Coronary artery (tissue), 2 donors: ENCODE measurements around the gene POLK.
"Not testable (repeated sequence)": the region's sequence is repeated elsewhere in the genome, so short reads cannot be mapped to it uniquely, and the experiment has no call there.

Source experiments
- DNase-seq: peaks from one replicate; pipeline ENCODE4 v3.0.0-alpha.2; 2017; ENCODE audit warnings: low spot score
- H3K27ac ChIP-seq, 2 donors: fragments of 200-600 bp; sonication (generic); one replicate each; pipeline ENCODE4 v1.5.1; 2016 to 2019
- H3K4me3 ChIP-seq: fragments of 200-600 bp; sonication (generic); 2 replicates; pipeline ENCODE4 v1.5.1; 2016; ENCODE audit warnings: mild to moderate bottlenecking, moderate library complexity
- TF ChIP-seq, protein P1 (sequence below): fragments of 200-600 bp; sonication (generic); IDR thresholded peaks from one replicate; pipeline ENCODE4 v1.5.1; 2019; ENCODE audit warnings: antibody characterized with exemption

POLK gene

DNA sequence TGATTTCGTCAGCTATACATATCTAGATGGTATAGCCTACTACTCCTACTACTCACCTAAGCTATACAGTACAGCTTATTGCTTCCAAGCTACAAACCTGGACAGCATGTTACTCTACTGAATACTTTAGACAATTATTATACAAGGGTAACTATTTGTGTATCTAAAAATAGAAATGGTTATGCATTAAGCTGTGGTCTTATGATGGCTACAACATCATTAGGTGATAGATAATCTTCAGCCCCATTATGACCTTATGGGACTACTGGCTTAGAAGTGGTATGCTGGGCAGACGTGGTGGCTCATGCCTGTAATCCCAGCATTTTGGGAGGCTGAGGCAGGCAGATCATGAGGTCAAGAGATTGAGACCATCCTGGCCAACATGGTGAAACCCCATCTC lies 40.5 kb upstream of the POLK start:
- Histone ChIP-seq H3K4me3 (no peak overlapping the region), H3K27ac (no peak overlapping the region)
- TF ChIP-seq, protein P1, sequence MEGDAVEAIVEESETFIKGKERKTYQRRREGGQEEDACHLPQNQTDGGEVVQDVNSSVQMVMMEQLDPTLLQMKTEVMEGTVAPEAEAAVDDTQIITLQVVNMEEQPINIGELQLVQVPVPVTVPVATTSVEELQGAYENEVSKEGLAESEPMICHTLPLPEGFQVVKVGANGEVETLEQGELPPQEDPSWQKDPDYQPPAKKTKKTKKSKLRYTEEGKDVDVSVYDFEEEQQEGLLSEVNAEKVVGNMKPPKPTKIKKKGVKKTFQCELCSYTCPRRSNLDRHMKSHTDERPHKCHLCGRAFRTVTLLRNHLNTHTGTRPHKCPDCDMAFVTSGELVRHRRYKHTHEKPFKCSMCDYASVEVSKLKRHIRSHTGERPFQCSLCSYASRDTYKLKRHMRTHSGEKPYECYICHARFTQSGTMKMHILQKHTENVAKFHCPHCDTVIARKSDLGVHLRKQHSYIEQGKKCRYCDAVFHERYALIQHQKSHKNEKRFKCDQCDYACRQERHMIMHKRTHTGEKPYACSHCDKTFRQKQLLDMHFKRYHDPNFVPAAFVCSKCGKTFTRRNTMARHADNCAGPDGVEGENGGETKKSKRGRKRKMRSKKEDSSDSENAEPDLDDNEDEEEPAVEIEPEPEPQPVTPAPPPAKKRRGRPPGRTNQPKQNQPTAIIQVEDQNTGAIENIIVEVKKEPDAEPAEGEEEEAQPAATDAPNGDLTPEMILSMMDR = no peak
- no peak for DNase-seq

DNA sequence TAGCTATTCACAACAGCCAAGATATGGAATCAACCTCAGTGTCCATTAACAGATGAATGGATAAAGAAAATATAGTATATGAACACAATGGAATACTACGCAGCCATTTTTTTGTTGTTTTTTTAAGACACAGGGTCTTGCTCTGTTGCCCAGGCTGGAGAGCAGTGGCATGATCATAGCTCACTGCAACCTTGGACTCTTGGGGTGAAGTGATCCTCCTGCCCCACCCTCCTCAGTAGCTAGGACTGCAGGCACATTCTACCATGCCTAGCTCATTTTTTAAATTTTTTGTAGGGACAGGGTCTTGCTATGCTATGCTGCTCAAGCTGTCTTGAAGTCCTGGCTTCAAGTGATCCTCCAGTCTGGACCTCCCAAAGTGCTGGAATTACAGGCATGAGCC lies 38.7 kb upstream of the POLK start:
- no peak for DNase-seq
- Histone ChIP-seq H3K4me3 (no peak overlapping the region), H3K27ac (no peak overlapping the region)
- TF ChIP-seq, protein P1 = no peak

DNA sequence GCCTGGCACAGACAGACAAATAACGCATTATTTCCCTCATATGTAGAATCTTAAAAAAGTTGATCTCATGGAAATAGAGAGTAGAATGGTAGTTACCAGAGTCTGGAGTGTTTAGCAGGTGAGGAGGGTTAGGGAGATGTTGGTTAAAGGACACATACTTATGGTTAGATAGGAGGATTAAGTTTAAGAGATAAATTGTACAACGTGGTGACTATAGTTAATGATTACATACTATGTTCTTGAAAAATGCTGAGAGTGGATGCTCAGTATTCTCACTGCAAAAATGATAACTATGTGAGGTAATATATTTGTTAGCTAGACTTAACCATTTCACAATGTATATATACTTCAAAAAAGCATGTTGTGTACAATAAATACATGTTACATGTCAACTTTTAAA lies 38.2 kb upstream of the POLK start:
- no peak for DNase-seq
- no peak overlapping the region for H3K4me3 ChIP-seq
- H3K27ac ChIP-seq = no peak overlapping the region
- TF ChIP-seq, protein P1 = no peak

DNA sequence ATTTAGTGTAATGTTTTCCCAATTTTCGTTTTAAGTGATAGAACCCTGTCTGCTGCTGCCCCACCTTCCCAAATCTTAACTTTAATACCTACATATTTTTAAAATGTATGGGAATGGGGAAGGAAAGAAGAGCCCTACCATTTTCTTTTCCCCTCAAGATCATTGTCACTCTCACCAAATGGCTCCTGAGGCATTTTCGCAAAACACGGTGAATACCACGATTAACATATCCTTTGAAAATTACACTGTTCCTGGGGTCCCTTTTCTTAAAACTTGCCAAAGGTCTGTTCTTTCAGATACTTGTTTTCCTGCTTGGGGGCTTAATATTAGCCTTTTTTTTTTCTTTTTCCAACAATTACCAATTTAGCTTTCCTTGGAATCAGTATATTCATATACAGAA lies 36.3 kb upstream of the POLK start:
- TF ChIP-seq, protein P1 = no peak
- no peak overlapping the region for H3K4me3 ChIP-seq
- no peak overlapping the region for H3K27ac ChIP-seq
- no peak for DNase-seq

DNA sequence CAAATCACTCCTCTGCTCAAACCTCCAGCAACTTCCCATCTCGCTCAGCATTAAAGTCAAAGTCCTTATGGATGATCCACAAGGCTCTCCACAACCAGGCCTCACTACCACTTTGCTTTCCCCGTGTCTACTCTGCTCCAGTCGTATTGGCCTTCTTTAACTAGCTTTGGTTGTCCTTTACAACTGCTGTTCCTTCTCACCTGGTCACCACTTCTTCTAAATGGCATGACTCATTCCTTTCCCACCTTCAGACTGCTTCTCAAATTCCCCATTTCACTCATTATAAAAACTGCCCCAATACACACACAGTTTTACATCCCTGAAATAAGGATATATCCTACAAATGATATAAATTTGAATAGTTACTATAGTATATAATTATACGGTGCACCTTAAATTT lies 30.7 kb upstream of the POLK start:
- Histone ChIP-seq H3K4me3 (no peak overlapping the region), H3K27ac (no peak overlapping the region)
- no peak for DNase-seq
- TF ChIP-seq, protein P1 = no peak

DNA sequence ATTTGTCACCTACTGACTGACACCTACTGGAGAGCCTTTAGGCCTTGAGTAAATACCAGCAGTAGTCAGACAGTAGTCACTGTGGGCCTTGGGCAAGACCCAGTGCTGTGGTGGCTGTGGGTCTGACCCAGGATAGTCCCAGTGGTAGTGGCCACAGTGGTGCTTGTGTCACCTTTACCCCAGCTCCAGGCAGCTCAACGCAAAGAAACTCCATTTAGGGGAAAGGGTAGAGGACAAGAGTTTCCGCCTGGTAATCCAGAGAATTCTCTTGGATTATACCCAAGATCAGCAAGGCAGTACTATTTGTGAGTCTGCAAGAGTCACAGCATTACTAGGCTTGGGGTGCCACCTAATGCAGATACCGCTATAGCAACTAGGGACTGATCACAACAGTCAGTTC lies 29.2 kb upstream of the POLK start:
- H3K27ac ChIP-seq = no peak overlapping the region
- no peak overlapping the region for H3K4me3 ChIP-seq
- TF ChIP-seq, protein P1 = no peak
- DNase-seq = no peak

DNA sequence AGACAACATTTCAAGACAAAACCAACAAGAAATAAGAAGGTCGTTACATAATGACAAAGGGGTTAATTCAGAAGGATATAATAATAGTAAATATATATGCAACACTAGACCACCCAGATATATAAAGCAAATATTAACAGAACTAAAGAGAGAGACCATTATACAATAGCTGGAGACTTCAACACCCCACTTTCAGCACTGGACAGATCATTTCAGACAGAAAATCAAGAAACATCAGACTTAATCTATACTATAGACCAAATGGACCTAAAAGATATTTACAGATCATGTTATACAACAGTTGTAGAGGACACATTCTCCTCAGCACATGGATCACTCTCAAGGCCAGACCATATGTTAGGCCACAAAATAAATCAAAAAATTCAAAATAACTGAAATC lies 27.1 kb upstream of the POLK start:
- TF ChIP-seq, protein P1 = no peak
- no peak overlapping the region for H3K4me3 ChIP-seq
- H3K27ac ChIP-seq = no peak overlapping the region
- no peak for DNase-seq

DNA sequence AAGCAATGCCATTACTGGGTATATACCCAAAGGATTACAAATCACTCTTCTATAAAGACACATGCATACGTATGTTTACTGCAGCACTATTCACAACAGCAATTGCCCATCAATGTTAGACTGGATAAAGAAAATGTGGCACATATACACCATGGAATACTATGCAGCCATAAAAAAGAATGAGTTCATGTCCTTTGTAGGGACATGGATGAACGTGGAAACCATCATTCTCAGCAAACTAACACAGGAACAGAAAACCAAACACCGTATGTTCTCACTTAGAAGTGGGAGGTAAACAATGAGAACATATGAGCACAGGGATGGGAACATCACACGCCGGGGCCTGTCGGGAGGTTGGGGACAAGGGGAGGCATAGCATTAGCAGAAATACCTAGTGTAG lies 21.8 kb upstream of the POLK start:
- not testable (repeated sequence) for DNase-seq, H3K27ac ChIP-seq, H3K4me3 ChIP-seq
